ENCODE data around the gene NKD1.
A peak's percentile ranks its signal among the peaks of the same experiment; 100 is the strongest.

The NKD1 gene

GRCh38 chr16:50602531-50603205 is 54.5 kb downstream of the NKD1 start:
- no peak for DNase-seq

- DNase-seq, result no peak
These were observed 55.2 kb downstream of the NKD1 start for GRCh38 chr16:50603206-50604064.

DNA sequence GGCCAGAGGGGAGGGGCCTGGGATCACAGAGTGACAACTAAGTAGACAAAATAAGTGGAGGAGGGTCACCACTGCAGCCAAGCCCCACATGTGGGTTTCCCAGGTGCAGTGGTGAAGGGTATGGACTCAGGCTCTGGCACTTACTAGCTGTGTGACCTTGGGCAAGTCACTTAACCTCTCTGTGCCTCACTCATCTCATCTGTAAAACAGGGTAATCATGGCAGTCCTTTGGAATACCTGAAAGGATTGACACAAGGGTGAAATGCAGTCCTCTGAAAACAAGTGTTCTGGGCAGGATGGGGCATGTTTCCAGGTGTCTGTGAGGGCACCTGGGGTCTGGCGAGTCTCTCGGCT is 55.8 kb downstream of the NKD1 start:
- DNase-seq, result no peak

DNA sequence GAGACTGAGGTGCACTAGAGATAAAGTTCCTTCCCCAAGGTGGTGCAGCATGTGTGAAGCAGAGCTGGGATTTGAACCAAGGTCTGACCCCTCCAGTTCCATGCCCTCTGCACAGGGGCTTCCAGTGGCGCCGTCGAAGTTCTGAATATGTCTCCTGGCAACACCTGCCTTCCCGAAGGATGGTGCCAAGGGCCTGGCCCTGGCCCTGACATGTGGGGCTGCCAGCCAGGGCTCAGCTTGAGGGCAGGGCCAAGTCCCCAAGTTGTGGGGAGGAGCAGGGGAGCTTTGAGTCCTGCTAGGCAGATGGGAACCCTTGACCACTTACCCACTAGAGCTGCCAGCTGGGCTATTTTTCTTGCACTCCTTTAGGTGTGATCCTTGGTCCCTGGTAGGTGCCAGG is 56.4 kb downstream of the NKD1 start:
- DNase-seq, result no peak

DNA sequence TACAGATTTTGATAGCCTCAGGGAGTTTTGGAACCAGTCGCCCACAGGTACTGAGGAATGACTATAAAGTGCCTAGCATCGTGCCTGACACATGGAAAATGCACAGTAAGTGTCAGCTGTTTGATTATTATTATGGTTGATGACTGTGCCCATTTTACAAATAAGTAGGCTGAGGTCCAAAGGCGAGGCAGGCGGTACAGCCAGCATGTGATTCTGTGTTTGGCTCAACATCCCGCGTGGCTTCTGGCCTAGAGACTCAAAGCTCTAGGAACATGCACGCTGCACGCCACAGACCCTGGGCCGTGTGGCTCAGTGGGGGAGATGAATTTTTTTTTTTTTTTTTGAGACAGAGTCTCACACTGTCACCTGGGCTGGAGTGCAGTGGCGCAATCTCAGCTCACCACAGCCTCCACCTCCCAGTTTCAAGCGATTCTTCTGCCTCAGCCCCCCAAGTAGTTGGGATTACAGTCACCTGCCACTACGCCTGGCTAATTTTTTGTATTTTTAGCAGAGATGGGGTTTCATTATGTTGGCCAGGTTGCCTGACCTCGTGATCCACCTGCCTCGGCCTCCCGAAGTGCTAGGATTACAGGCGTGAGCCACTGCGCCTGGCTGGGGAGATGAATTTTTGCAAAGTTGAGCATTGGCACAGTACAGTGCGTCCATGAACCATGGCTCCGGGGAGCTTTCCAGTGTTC is 57.7 kb downstream of the NKD1 start:
- no peak for DNase-seq

DNA sequence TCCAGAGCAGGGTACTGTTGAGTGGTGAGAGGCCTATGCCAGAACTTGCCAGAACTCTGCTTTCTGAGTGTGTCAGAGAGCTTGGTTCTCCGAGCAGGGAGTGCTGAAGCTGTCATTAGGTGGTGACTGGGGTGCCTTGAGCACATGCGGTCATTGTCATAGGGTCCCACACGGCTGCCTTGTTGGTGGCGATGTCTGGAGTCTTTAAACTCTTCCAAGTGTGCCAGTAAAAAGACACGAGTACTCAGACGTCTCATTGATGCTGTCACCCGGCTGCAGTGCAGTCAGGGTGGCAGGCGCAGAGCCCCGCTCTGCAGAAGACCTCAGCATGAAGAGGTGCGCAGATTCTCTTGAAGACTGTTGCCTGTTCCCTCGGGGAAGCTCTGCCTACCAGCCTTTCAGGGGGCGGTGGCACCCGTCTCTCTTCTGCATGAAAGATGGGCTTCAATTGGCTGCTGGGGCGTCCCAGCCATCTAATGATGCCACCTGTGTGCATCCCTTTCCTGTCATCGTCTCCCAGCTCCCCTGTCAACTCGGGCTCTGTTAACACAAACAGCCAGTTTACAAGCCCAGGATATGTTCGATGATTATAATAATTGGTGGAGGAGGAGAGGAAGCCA is 58.3 kb downstream of the NKD1 start:
- DNase-seq, result no peak

DNA sequence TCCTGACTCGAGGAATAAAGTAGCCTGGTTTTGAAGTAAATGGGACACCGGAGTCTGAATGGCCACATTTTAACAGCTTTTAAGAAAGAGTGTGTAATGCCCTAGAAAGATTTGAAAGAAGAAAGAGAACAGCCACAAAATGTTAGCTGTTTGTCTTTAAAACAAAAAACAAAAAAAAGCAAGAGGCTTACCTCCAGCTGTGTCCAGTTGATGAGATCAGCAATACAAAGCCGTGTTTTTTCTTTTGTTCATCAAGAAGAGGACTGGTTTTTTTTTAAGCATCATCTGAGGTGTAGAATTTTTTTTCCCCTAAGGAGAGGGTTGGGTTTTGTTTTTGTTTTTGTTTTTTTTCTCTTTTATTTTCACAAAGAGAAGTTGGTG is 58.8 kb downstream of the NKD1 start:
- no peak for DNase-seq

DNA sequence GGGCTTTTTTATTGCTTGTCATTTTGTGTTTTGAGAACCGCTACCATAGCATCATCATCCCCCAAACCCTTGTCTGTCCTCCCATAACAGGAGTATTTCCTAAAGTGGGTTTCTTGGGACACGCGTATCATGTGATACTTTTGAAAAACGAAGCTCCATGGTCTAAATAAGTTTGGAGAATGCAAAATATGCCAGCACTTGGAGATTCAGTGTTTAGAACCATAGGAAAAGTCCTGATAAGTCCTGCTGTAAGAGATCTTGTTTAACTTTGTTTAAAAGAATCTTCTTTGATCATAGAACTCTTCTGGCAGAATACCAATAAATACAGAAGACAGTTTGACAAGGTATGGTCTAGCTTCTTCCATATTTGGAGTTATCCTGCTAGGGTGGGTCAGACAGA is 59.3 kb downstream of the NKD1 start:
- DNase-seq, result no peak

DNA sequence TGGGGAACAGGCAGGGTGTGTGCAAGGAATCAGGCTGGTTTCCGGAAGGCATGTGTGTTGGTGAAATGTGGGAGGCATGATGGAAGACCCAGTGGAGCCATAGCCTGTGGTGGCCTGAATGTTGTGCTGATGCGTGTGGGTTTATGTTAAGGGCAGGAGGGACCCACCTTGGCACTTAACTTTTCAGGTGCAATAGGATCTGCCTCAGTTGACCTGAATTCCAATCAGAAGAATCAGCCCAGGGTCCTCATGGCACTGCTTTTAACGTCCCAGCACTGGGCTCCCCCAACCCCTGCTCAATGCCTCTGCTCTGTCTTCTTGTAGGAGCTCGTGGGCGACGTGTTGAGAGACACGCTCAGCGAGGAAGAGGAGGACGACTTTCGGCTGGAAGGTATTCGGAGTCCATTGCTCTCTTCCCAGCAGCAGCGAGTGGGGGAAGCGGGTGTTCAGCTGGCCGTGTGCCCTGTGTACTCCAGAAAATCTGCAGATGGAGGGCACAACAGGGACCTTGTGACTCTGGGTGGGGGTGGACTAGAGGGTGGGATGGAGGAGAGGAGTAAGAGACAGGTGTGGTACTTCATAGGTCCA is 59.9 kb downstream of the NKD1 start:
- no peak for DNase-seq

DNA sequence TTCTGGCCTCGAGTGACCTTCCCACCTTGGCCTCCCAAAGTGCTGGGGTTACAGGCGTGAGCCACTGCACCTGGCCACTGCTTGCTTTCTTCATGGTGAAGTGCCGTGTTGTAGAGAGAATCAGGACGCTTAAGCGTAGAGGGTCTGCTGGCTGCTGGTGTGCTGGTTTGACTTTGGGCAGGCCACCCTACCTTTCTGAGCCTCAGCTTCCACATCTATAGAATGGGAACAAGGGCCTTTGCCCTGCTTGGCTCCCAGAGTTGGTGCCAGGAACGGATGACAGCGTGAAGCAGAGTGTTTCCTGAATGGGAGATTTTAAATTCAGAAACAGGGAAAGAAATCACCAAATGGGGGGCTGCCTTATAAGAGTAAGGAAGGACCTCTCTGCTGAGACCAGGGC is 60.9 kb downstream of the NKD1 start:
- DNase-seq, result no peak

GRCh38 chr16:50609471-50609870 is 61.3 kb downstream of the NKD1 start:
- no peak for DNase-seq

DNA sequence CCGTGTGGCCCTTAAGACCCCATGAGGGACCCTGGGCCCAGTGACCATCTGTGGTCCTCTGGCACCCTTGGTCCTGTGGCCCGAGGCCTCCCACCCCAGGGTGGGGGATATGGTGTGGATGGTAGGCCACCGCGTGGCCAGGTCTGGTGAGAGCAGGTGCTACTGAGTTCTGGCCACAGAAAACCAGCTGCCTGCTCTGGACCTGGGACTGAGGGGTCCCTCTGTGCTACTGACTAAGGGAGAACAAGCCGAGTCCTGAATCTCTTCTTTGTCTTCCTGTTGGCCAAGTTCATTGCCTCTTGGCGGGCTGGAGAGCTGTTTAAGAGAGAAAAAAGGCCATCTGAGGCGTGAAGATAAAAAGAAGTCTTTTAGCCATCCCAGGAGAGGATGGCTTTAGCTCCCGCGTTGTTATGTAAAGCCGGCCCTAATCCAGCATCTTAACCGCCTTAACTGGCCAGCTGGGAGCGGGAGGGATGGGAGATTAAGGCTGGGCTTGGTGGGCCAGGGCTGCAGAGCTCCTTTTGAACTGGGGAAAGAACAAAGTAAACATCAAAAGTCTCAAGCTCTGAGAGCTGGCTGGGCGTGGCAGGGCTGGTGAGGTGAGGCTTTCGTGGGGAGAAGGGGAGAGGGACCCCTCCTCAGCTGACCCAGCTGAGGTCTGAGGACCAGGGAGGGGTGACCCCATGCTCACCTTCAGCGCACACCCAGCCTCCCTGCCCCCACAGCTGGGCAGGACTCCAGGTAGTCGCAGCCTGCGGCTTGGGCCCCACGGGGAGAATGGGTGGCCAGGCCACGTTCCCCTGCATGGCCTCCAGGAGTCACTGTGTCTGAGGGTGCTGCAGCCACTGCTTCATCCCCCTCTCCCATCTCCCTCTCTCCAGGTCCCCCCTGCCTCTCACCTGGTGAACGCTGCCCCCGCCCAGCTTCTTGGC is 62.4 kb downstream of the NKD1 start:
- DNase-seq, result no peak

- DNase-seq, result no peak
These were observed 63.2 kb downstream of the NKD1 start for GRCh38 chr16:50611332-50611934.

- no peak for DNase-seq
These were observed 64.0 kb downstream of the NKD1 start for GRCh38 chr16:50611995-50612848.

DNA sequence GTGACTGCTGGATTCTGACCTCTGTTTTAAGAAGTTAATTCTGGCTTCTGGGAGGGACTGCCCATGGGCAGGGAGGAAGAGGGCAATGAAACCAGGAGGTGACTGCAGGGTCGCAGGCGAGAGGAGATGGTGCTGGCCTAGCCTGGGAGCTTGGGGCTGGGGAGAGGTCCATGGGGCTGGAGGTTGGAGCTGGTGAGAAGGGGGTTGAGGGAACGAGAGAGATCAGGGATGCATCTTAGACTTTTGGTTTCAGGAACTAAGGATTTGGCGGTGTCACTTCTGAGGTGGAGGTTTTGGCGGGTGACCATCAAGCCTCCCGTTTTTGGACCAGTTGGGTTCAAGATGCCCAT is 64.6 kb downstream of the NKD1 start:
- no peak for DNase-seq

DNA sequence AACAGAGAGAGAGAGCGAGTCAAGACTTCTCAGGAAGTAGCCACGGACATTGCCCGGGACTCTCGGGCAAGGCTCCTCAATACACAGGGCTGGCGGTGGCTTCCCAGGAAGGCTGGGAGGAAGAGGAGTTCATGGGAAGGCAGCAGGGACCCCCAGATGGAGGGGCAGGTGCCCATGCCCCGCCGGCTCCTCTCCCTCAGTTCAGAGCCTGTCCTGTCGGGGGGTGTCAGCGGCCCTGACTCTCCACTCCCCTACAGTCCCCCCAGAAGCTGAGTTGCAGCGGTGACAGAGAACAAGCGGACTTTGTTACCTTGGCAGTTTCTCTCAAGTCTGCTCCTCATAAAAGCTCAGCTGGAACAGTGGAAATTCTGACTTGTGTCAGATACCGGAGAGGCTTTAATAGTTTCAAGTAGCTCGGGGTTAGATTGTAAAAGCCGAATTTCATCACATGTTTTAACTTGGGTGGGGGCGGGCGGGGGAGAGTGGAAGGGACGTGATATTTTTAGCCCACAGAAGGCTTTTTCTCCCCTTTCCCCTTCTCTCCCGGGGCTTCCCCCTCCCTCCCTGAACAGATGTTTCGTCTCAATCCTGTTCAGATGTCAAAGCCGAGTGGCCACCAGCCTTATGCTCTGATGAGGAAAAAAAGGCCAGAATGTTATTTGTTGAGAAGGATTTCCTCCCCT is 65.2 kb downstream of the NKD1 start:
- DNase-seq, result no peak

DNA sequence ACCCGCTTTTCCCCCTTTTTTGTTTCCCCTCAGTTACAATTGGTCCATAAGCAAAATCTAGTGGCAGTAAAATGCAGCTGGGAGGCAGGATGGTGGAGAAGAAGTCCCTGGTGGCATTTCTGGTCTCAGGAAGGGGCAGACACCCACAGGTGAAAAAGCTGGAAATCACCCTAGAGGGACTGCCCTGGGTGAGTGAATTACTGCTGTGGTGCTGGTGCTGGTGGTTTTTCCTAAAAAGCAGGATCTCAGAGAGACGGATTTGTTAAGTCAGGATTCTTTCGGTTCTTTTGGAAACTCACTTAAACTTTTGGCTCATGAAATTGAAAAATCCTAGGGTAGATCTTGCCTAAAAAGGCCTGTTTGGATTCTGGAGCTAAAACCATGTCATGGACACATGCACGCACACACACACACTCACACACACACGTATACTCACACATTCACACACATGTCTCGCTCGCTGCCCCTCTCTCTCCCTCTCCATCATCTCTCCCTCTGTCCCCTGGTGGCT is 65.8 kb downstream of the NKD1 start:
- no peak for DNase-seq

GRCh38 chr16:50614955-50615724 is 66.9 kb downstream of the NKD1 start:
- DNase-seq, result no peak

DNA sequence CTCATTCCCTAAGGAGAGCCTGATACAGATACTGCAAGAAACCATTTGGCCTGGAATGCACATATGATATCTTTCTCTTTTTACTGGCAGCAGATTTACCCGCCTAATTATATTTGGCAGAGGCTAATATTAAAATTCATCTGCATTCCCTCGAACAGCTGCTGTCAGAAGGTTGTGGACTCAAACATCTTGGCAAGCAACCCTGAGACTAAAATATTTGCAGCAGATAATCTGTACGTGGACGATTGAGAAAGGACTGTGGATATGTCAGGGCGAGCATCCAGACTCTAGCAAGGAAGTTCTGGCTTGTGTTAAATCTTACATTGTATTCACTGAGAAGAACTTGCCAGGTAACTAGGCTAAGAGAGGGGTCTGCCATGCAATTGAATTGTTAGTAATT is 67.7 kb downstream of the NKD1 start:
- peak; percentile 54 for DNase-seq
